HepG2 (cell line): ENCODE data around the gene DEFB125. TPM values are rescaled to one million over a fixed set of nuclear protein-coding genes. Genes with fewer than 3 reads are reported as not detected.

Experiments
- ATAC-seq: fragments of 200-7000 bp; cut with Tn5 transposase; 3 replicates; pipeline ENCODE4 v1.9.1; 2020; ENCODE audit warnings: mild to moderate bottlenecking, moderate library complexity
- Bru-seq: library from RNA; stranded (reverse); fragments of 400-500 nt; gene quantifications from one replicate; lab custom pipeline; 2021; lab: Mats Ljungman, UMichigan
- BruChase-seq, 2 experiments: library from RNA; stranded (reverse); fragments of 400-500 nt; gene quantifications; one replicate each; lab custom pipeline; 2021; lab: Mats Ljungman, UMichigan
- BruUV-seq: library from RNA; stranded (reverse); fragments of 400-500 nt; replicated peaks from 2 replicates; lab custom pipeline; 2021; lab: Mats Ljungman, UMichigan
- CTCF ChIA-PET: fragments of 300-600 bp; formaldehyde crosslinking; extraction: SDS; loops from one replicate; lab custom pipeline; 2021; ENCODE audit warnings: low total read pairs, inconsistent platforms, low intra/inter-chr PET ratio; lab: Yijun Ruan, JAX
- POLR2A ChIA-PET: fragments of 350-600 bp; sonication (Branson Sonifier 250); formaldehyde crosslinking; loops from one replicate; lab custom pipeline; 2020; ENCODE audit warnings: antibody characterized with exemption, inconsistent platforms; lab: Yijun Ruan, JAX
- DNase-seq: peaks from one replicate; pipeline ENCODE4 v3.0.0-alpha.2; 2015; ENCODE audit warnings: low spot score
- FAIRE-seq: peaks from 3 replicates; lab custom pipeline; 2011; peaks lifted over from hg19 to GRCh38; lab: Jason Lieb, UNC
- H2AFZ ChIP-seq: one replicate; pipeline ENCODE4 v1.6.1; 2011; ENCODE audit warnings: low read length, inconsistent platforms
- H3K27ac ChIP-seq: fragments of 300-600 bp; 3 replicates; pipeline ENCODE4 v1.8.0; 2011; ENCODE audit warnings: mixed run types, mild to moderate bottlenecking, mixed read lengths, low read length, inconsistent platforms; ENCODE audit not compliant: insufficient read depth; ENCODE audit errors: extremely low read length
- H3K27me3 ChIP-seq, 2 experiments: fragments of 200-600 bp in 1 of 2; 2 replicates in 1 of 2; 3 replicates in 1 of 2; pipeline versions ENCODE4 v1.6.0 to v1.8.0; 2011; ENCODE audit warnings: low read length in 2 of 2, mild to moderate bottlenecking in 2 of 2, moderate library complexity in 2 of 2, inconsistent platforms in 1 of 2; ENCODE audit not compliant: insufficient read depth in 2 of 2, control insufficient read depth in 1 of 2
- H3K36me3 ChIP-seq, 2 experiments: fragments of 200-600 bp in 1 of 2; replicated peaks in 1 of 2; 2 replicates in 1 of 2; 3 replicates in 1 of 2; pipeline versions ENCODE4 v1.5.1 to v1.8.0; 2011; ENCODE audit warnings: low read length in 2 of 2, inconsistent platforms in 1 of 2; ENCODE audit not compliant: insufficient read depth in 2 of 2, control insufficient read depth in 1 of 2
- H3K4me1 ChIP-seq: 2 replicates; pipeline ENCODE4 v1.5.1; 2012; ENCODE audit warnings: low read length, inconsistent platforms; ENCODE audit not compliant: insufficient read depth
- H3K4me2 ChIP-seq: 2 replicates; pipeline ENCODE4 v1.6.0; 2011; ENCODE audit warnings: low read depth, low read length, inconsistent platforms
- H3K4me3 ChIP-seq, 3 experiments: fragments of 200-600 bp in 1 of 3; sonication (generic), shearing (Covaris generic) in 1 of 3; replicated peaks in 1 of 3; 2 replicates each; pipeline ENCODE4 v1.5.1; 2011 to 2016; ENCODE audit warnings: low read length in 3 of 3, inconsistent platforms in 2 of 3, low read depth in 2 of 3, mild to moderate bottlenecking in 2 of 3, control low read depth in 1 of 3, mixed read lengths in 1 of 3; ENCODE audit not compliant: insufficient read depth in 1 of 3
- H3K79me2 ChIP-seq: one replicate; pipeline ENCODE4 v1.6.1; 2011; ENCODE audit warnings: low read length, inconsistent platforms; ENCODE audit not compliant: insufficient read depth
- H3K9ac ChIP-seq: 2 replicates; pipeline ENCODE4 v1.6.0; 2011; ENCODE audit warnings: mild to moderate bottlenecking, low read depth, low read length, inconsistent platforms; ENCODE audit not compliant: insufficient read depth
- H3K9me3 ChIP-seq: 2 replicates; pipeline ENCODE4 v1.5.1; 2012; ENCODE audit warnings: mild to moderate bottlenecking, low read length
- H4K20me1 ChIP-seq: 2 replicates; pipeline ENCODE4 v1.6.0; 2011; ENCODE audit warnings: inconsistent platforms, mild to moderate bottlenecking, low read length, moderate library complexity; ENCODE audit not compliant: insufficient read depth
- ELF3 ChIP-seq: IDR thresholded peaks from 2 replicates; pipeline ENCODE4 v1.6.1; 2016; ENCODE audit warnings: missing genetic modification reagents, missing compliant biosample characterization
- FOXJ3 ChIP-seq: sonication (generic); formaldehyde crosslinking; IDR thresholded peaks from 2 replicates; pipeline ENCODE4 v1.4.0; 2020; ENCODE audit warnings: missing genetic modification reagents, mild to moderate bottlenecking, borderline replicate concordance
- KAT2B ChIP-seq: fragments of 150-350 bp; IDR thresholded peaks from 2 replicates; pipeline ENCODE4 v1.6.1; 2014; ENCODE audit warnings: low read depth, low read length, borderline replicate concordance
- MLLT10 ChIP-seq: sonication (generic); formaldehyde crosslinking; IDR thresholded peaks from 2 replicates; pipeline ENCODE4 v1.4.0; 2020; ENCODE audit warnings: missing genetic modification reagents
- NFE2L2 ChIP-seq: fragments of 150-350 bp; IDR thresholded peaks from 2 replicates; pipeline ENCODE4 v1.6.1; 2014; ENCODE audit warnings: low read length
- PRDM10 ChIP-seq: sonication (generic); formaldehyde crosslinking; IDR thresholded peaks from 2 replicates; pipeline ENCODE4 v1.4.0; 2020; ENCODE audit warnings: low read depth, missing genetic modification reagents
- SOX6 ChIP-seq, 2 experiments: fragments of 450-650 bp in 1 of 2; sonication (generic) in 1 of 2; formaldehyde crosslinking in 1 of 2; IDR thresholded peaks; 2 replicates each; pipeline versions ENCODE4 v1.4.0 to v1.6.1; 2017 to 2020; ENCODE audit warnings: antibody characterized with exemption in 1 of 2, mild to moderate bottlenecking in 1 of 2, missing genetic modification reagents in 1 of 2
- ZBTB20 ChIP-seq: sonication (generic); formaldehyde crosslinking; IDR thresholded peaks from 2 replicates; pipeline ENCODE4 v1.8.1; 2023; ENCODE audit warnings: missing genetic modification reagents, low read depth, mild to moderate bottlenecking, borderline replicate concordance
- ZNF180 ChIP-seq: sonication (generic); formaldehyde crosslinking; IDR thresholded peaks from 2 replicates; pipeline ENCODE4 v1.4.0; 2020; ENCODE audit warnings: low read depth, missing genetic modification reagents, borderline replicate concordance
- ZNF44 ChIP-seq: sonication (generic); formaldehyde crosslinking; IDR thresholded peaks from 2 replicates; pipeline ENCODE4 v1.5.1; 2020; ENCODE audit warnings: mild to moderate bottlenecking, missing genetic modification reagents
- ZSCAN20 ChIP-seq: sonication (generic); formaldehyde crosslinking; IDR thresholded peaks from 2 replicates; pipeline ENCODE4 v1.4.0; 2020; ENCODE audit warnings: missing genetic modification reagents, mild to moderate bottlenecking, borderline replicate concordance
- ZZZ3 ChIP-seq: sonication (generic); formaldehyde crosslinking; IDR thresholded peaks from 2 replicates; pipeline ENCODE4 v1.4.0; 2020; ENCODE audit warnings: missing genetic modification reagents, mild to moderate bottlenecking, borderline replicate concordance
- WGBS: methylation state at CpG from one replicate; pipeline ENCODE4 v1.1.6; 2017; ENCODE audit warnings: low lambda C conversion rate; 5-methylcytosine and 5-hydroxymethylcytosine counted together
- in situ Hi-C: cut with HindIII; loops from 2 replicates; pipeline ENCODE4 v1.10.0; 2017; ENCODE audit warnings: low pct_unique_long_range_greater_than_20kb; ENCODE audit not compliant: extremely low pct_ligation_motif_present
- intact Hi-C: fragments of 100-400 bp; cut with micrococcal nuclease; formaldehyde crosslinking; loops from one replicate; pipeline ENCODE4 v1.10.0; 2022; ENCODE audit not compliant: unreplicated experiment
- long read RNA-seq, 2 experiments: library from RNA in 1 of 2; library from polyadenylated mRNA in 1 of 2; stranded (forward) in 1 of 2; unstranded in 1 of 2; transcript quantifications; one replicate each; pipeline ENCODE4 v2.0.0, GENCODE V29; 2019 to 2022
- polyA minus RNA-seq, 3 experiments: library from RNA; depleted of rRNA, polyadenylated mRNA; stranded (reverse); fragments of >200 nt; gene quantifications; 2 replicates each; pipeline ENCODE4 v1.2.3, GENCODE V29; 2011; ENCODE audit warnings: low replicate concordance in 1 of 3
- polyA plus RNA-seq, 8 experiments: library from polyadenylated mRNA; depleted of rRNA in 3 of 8; stranded (reverse) in 7 of 8; unstranded in 1 of 8; fragments of >200 nt; fragmentation: Illumina TruSeq in 4 of 8; extraction: Trizol in 4 of 8; gene quantifications; 2 replicates each; pipeline versions ENCODE4 v1.2.1 to v1.2.3, GENCODE V29; 2011 to 2016; ENCODE audit warnings: low read depth in 4 of 8, missing spikeins in 1 of 8, mixed read lengths in 1 of 8; ENCODE audit not compliant: insufficient read depth in 1 of 8
- total RNA-seq, 5 experiments: library from RNA; depleted of rRNA; stranded (reverse); fragments of >200 nt; fragmentation: Illumina TruSeq; extraction: Trizol; gene quantifications; 2 replicates each; pipeline ENCODE4 v1.2.3, GENCODE V29; 2016; ENCODE audit warnings: low read depth in 1 of 5
- TF ChIP-seq, protein P1 (sequence below): IDR thresholded peaks from 2 replicates; pipeline ENCODE4 v1.6.1; 2016; ENCODE audit warnings: missing genetic modification reagents, missing compliant biosample characterization
- TF ChIP-seq, protein P2 (sequence below): sonication (generic); formaldehyde crosslinking; IDR thresholded peaks from 2 replicates; pipeline ENCODE4 v1.5.0; 2020; ENCODE audit warnings: mild to moderate bottlenecking, low read depth, missing genetic modification reagents, borderline replicate concordance
- TF ChIP-seq, protein P3 (sequence below): sonication (generic); formaldehyde crosslinking; IDR thresholded peaks from 2 replicates; pipeline ENCODE4 v1.5.0; 2020; ENCODE audit warnings: missing genetic modification reagents

The DEFB125 gene
- total RNA-seq (2016; rRNA removed; fragmentation: Illumina TruSeq; extraction: Trizol) (not detected in 2 replicates), polyA plus RNA-seq (2011; rRNA removed) (not detected in 2 replicates), polyA minus RNA-seq (2011; rRNA and poly(A)+ RNA removed; ENCODE audit: low replicate concordance) (not detected in 2 replicates), Bru-seq, nascent RNA (not detected), BruChase-seq, experiment 1, labeled RNA remaining after a 6-hour chase (not detected), BruChase-seq, experiment 2, labeled RNA remaining after a 2-hour chase (not detected)
- total RNA-seq (2016; cell fraction: cytosol; rRNA removed; fragmentation: Illumina TruSeq; extraction: Trizol; ENCODE audit: low read depth): not detected in 2 replicates
- not detected in 2 replicates for total RNA-seq (2016; cell fraction: insoluble cytoplasmic fraction; rRNA removed; fragmentation: Illumina TruSeq; extraction: Trizol)
- not detected in 2 replicates for total RNA-seq (2016; cell fraction: membrane; rRNA removed; fragmentation: Illumina TruSeq; extraction: Trizol)
- total RNA-seq (2016; cell fraction: nucleus; rRNA removed; fragmentation: Illumina TruSeq; extraction: Trizol): not detected in 2 replicates
- not detected in 2 replicates for polyA plus RNA-seq (2011; cell fraction: cytosol; rRNA removed)
- polyA plus RNA-seq (2011; cell fraction: nucleus; rRNA removed): not detected in 2 replicates
- not detected in 2 replicates for polyA plus RNA-seq (2012)
- polyA plus RNA-seq (2016; cell fraction: cytosol; fragmentation: Illumina TruSeq; extraction: Trizol; ENCODE audit: low read depth): not detected in 2 replicates
- polyA plus RNA-seq (2016; cell fraction: insoluble cytoplasmic fraction; fragmentation: Illumina TruSeq; extraction: Trizol; ENCODE audit: low read depth): not detected in 2 replicates
- not detected in 2 replicates for polyA plus RNA-seq (2016; cell fraction: membrane; fragmentation: Illumina TruSeq; extraction: Trizol; ENCODE audit: low read depth)
- not detected in 2 replicates for polyA plus RNA-seq (2016; cell fraction: nucleus; fragmentation: Illumina TruSeq; extraction: Trizol; ENCODE audit: insufficient read depth, low read depth)
- polyA minus RNA-seq (2011; cell fraction: cytosol; rRNA and poly(A)+ RNA removed): not detected in 2 replicates
- polyA minus RNA-seq (2011; cell fraction: nucleus; rRNA and poly(A)+ RNA removed): not detected in 2 replicates
- long read RNA-seq, experiment 1: 0 reads
- long read RNA-seq, experiment 2: 0 reads

GRCh38 chr20:87401-87800, at the start of gene DEFB125:
DEFB125 (plus strand) TSS chr20:87672; CDS start chr20:87710, 38 bp downstream.
- CTCF ChIA-PET: no interaction called here
- no TSS peak for BruUV-seq
- DNase-seq: no peak
- Histone ChIP-seq H3K4me2 (no peak within 1 kb of the TSS), H3K27me3 (0 out of 5 replicates have a peak, but pooled peaks cover 0 to 5% of the 10 kb centered on the region in 2 experiments), H3K79me2 (no peaks in the 10 kb centered on the region), H4K20me1 (no peaks in the 10 kb centered on the region), H2AFZ (no peak within 1 kb of the TSS), H3K9me3 (no peaks in the 10 kb centered on the region), H3K27ac (no peak within 1 kb of the TSS), H3K9ac (no peak within 1 kb of the TSS), H3K4me1 (no peaks in the 10 kb centered on the region), H3K4me3 (no peak within 1 kb of the TSS), H3K36me3 (no peaks in the 10 kb centered on the region)
- POLR2A ChIA-PET: no interaction called here
- no peak for ATAC-seq
- in situ Hi-C loops: no loop called here
- intact Hi-C loops: no loop called here
- TF ChIP-seq, protein P1, sequence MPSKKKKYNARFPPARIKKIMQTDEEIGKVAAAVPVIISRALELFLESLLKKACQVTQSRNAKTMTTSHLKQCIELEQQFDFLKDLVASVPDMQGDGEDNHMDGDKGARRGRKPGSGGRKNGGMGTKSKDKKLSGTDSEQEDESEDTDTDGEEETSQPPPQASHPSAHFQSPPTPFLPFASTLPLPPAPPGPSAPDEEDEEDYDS (CRISPR knock-in tag): no peak
- TF ChIP-seq, protein P2, sequence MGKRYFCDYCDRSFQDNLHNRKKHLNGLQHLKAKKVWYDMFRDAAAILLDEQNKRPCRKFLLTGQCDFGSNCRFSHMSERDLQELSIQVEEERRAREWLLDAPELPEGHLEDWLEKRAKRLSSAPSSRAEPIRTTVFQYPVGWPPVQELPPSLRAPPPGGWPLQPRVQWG (CRISPR knock-in tag): no peak
- TF ChIP-seq FOXJ3 (CRISPR knock-in tag): no peak
- TF ChIP-seq ZZZ3 (CRISPR knock-in tag): no peak
- TF ChIP-seq MLLT10: no peak
- no peak for TF ChIP-seq NFE2L2
- no peak for TF ChIP-seq ZSCAN20 (CRISPR knock-in tag)
- TF ChIP-seq PRDM10 (CRISPR knock-in tag): no peak
- no peak for TF ChIP-seq ZBTB20 (CRISPR knock-in tag)
- no peak for TF ChIP-seq KAT2B
- TF ChIP-seq ZNF180 (CRISPR knock-in tag): no peak
- TF ChIP-seq ZNF44: no peak
- TF ChIP-seq, protein P3, sequence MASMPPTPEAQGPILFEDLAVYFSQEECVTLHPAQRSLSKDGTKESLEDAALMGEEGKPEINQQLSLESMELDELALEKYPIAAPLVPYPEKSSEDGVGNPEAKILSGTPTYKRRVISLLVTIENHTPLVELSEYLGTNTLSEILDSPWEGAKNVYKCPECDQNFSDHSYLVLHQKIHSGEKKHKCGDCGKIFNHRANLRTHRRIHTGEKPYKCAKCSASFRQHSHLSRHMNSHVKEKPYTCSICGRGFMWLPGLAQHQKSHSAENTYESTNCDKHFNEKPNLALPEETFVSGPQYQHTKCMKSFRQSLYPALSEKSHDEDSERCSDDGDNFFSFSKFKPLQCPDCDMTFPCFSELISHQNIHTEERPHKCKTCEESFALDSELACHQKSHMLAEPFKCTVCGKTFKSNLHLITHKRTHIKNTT: no peak
- TF ChIP-seq SOX6 (IDR thresholded peaks at IDR 0.05): no peak
- TF ChIP-seq SOX6 (CRISPR knock-in tag; IDR thresholded peaks at IDR 0.05): no peak
- TF ChIP-seq ELF3 (CRISPR knock-in tag): no peak
- FAIRE-seq: no peak
- WGBS: 1% methylated on average over 3 of the region's 3 CpGs
